Measurements from ENCODE around the gene ZNF423. TPM values are rescaled to one million over a fixed set of nuclear protein-coding genes. Genes with fewer than 3 reads are reported as not detected.

ZNF423 gene
- total RNA-seq, 4 donors from 2014 or later, result 0.67 to 3.7 (median 2.2) TPM

GRCh38 chr16:49455991-49456745 lies 399.7 kb downstream of the ZNF423 start:
- WGBS, 2 donors, result 85 to 88% methylated on average over 6 to 8 of the region's 8 CpGs
- intact Hi-C loops (cut with DNase I; ENCODE audit: low total_unique reads), result no loop called here
- H3K4me3 ChIP-seq (ENCODE audit: low read depth, poor library complexity, severe bottlenecking), result no peak overlapping the region
- TF ChIP-seq POLR2A (IDR thresholded peaks at IDR 0.05), result no peak
- TF ChIP-seq, protein P1, sequence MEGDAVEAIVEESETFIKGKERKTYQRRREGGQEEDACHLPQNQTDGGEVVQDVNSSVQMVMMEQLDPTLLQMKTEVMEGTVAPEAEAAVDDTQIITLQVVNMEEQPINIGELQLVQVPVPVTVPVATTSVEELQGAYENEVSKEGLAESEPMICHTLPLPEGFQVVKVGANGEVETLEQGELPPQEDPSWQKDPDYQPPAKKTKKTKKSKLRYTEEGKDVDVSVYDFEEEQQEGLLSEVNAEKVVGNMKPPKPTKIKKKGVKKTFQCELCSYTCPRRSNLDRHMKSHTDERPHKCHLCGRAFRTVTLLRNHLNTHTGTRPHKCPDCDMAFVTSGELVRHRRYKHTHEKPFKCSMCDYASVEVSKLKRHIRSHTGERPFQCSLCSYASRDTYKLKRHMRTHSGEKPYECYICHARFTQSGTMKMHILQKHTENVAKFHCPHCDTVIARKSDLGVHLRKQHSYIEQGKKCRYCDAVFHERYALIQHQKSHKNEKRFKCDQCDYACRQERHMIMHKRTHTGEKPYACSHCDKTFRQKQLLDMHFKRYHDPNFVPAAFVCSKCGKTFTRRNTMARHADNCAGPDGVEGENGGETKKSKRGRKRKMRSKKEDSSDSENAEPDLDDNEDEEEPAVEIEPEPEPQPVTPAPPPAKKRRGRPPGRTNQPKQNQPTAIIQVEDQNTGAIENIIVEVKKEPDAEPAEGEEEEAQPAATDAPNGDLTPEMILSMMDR (IDR thresholded peaks at IDR 0.05), result no peak
- DNase-seq (ENCODE audit: low spot score in 2 of 2), result peak in 1 of 2 donors; percentile 53

- H3K4me3 ChIP-seq (ENCODE audit: low read depth, poor library complexity, severe bottlenecking), result no peak overlapping the region
- 83 to 84% methylated on average over 11 of the region's 11 CpGs for WGBS, 2 donors
- peak in 1 of 2 donors; percentile 42 for DNase-seq (ENCODE audit: low spot score in 2 of 2)
- intact Hi-C loops (cut with DNase I; ENCODE audit: low total_unique reads), result no loop called here
- no peak for TF ChIP-seq POLR2A (IDR thresholded peaks at IDR 0.05)
- TF ChIP-seq, protein P1 (IDR thresholded peaks at IDR 0.05), result no peak
These were observed 400.5 kb downstream of the ZNF423 start for GRCh38 chr16:49455181-49455990.

GRCh38 chr16:49454426-49455180 lies 401.3 kb downstream of the ZNF423 start:
- no peak overlapping the region for H3K4me3 ChIP-seq (ENCODE audit: low read depth, poor library complexity, severe bottlenecking)
- 91 to 92% methylated on average over 12 of the region's 12 CpGs for WGBS, 2 donors
- TF ChIP-seq POLR2A (IDR thresholded peaks at IDR 0.05), result no peak
- TF ChIP-seq, protein P1 (IDR thresholded peaks at IDR 0.05), result no peak
- peak in 1 of 2 donors; percentile 80 for DNase-seq (ENCODE audit: low spot score in 2 of 2)
- intact Hi-C loops (cut with DNase I; ENCODE audit: low total_unique reads), result no loop called here

DNA sequence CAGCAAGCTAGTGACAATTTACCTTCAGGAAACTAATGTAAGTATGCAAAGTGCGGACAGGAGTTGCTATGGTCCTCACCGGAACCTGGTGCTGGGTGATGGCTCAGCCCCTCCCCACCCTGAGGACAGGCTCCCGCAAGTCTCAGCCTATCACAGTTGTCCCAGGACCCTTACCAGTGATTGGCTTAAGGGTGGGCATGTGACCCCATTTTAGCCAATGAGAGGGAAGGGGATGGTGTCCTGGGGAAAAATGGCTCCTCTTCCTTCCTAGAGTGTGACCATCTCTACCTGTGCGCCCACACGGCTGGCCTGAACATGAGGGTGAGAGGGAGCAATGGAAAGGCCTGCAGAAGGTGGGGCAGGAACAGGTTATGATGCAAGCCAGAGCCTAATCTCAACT lies 401.9 kb downstream of the ZNF423 start:
- DNase-seq (ENCODE audit: low spot score in 2 of 2), result peak in 1 of 2 donors; percentile 72
- intact Hi-C loops (cut with DNase I; ENCODE audit: low total_unique reads), result no loop called here
- no peak overlapping the region for H3K4me3 ChIP-seq (ENCODE audit: low read depth, poor library complexity, severe bottlenecking)
- no peak for TF ChIP-seq POLR2A (IDR thresholded peaks at IDR 0.05)
- TF ChIP-seq, protein P1 (IDR thresholded peaks at IDR 0.05), result no peak
- WGBS, 2 donors, result 86 to 90% methylated on average over 5 of the region's 5 CpGs

DNA sequence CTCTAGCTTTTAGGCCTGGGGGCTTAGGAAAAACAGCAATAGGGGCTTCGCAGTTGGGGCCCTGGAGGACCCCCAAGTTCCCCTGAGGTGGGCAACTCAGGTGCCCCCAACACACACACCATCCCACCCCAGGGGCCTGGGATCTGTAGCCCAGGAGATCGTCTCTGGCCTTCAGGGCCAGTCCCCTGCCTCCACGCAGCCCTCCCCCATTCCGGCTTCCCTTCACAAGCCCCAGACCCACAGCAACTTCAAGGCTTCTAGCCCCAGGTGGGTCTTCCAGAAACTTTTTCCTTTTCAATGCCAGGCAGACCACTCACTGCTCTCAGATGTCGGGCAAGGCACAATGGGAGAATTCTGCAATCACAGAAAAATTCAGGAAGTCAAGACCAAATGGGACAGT lies 402.9 kb downstream of the ZNF423 start:
- intact Hi-C loops (cut with DNase I; ENCODE audit: low total_unique reads), result no loop called here
- H3K4me3 ChIP-seq (ENCODE audit: low read depth, poor library complexity, severe bottlenecking), result no peak overlapping the region
- WGBS, 2 donors, result 87% methylated on average over 5 of the region's 5 CpGs
- DNase-seq (ENCODE audit: low spot score in 2 of 2), result peak in 1 of 2 donors; percentile 43
- TF ChIP-seq, protein P1 (IDR thresholded peaks at IDR 0.05), result no peak
- TF ChIP-seq POLR2A (IDR thresholded peaks at IDR 0.05), result no peak

Measured in lower leg skin (tissue), 4 donors.